ENCODE data around the gene ADAMTS8. TPM values are rescaled to one million over a fixed set of nuclear protein-coding genes. Genes with fewer than 3 reads are reported as not detected.

Gene ADAMTS8
- total and polyA plus RNA-seq, 9 of the 15 experiments (the other 6 are each of a cell fraction or from before 2014, with no cell fraction given), result not detected

- no peak for TF ChIP-seq ZNF318 (IDR thresholded peaks at IDR 0.05; ENCODE audit: borderline replicate concordance in 1 of 2, low read depth in 1 of 2)
- no peak for TF ChIP-seq ZNF785 (CRISPR knock-in tag; IDR thresholded peaks at IDR 0.05)
- no peak for TF ChIP-seq POLR2AphosphoS5 (IDR thresholded peaks at IDR 0.05; ENCODE audit: control insufficient read depth, insufficient read depth, low read depth, low read length)
- no peak for TF ChIP-seq THAP12 (CRISPR knock-in tag; IDR thresholded peaks at IDR 0.05)
These were observed 7.8 kb upstream of the ADAMTS8 start (continued) for GRCh38 chr11:130436171-130436570.
